Thymus (tissue), 11 donors: ENCODE measurements around the gene CACNA2D2. TPM values are rescaled to one million over a fixed set of nuclear protein-coding genes. Genes with fewer than 3 reads are reported as not detected.

Experiments
- DNase-seq, 9 donors: peaks; one replicate each; pipeline ENCODE4 v3.0.0-alpha.2; 2013; ENCODE audit warnings: low spot score in 9 of 9, low read depth in 6 of 9, missing footprints in 1 of 9
- H3K27ac ChIP-seq, 2 donors: one replicate each; pipeline ENCODE4 v1.5.1; 2013; ENCODE audit warnings: control low read depth in 1 of 2, low read depth in 1 of 2, low read length in 1 of 2, mild to moderate bottlenecking in 1 of 2, moderate library complexity in 1 of 2
- H3K27me3 ChIP-seq, 2 donors: one replicate each; pipeline ENCODE4 v1.5.1; 2013; ENCODE audit warnings: low read length in 1 of 2; ENCODE audit not compliant: control insufficient read depth in 2 of 2, insufficient read depth in 1 of 2
- H3K36me3 ChIP-seq, 2 donors: one replicate each; pipeline ENCODE4 v1.5.1; 2013; ENCODE audit warnings: low read length in 1 of 2, mild to moderate bottlenecking in 1 of 2, moderate library complexity in 1 of 2; ENCODE audit not compliant: control insufficient read depth in 2 of 2, insufficient read depth in 2 of 2
- H3K4me1 ChIP-seq, 2 donors: one replicate each; pipeline ENCODE4 v1.5.1; 2013; ENCODE audit warnings: low read length in 2 of 2; ENCODE audit not compliant: control insufficient read depth in 2 of 2, insufficient read depth in 2 of 2
- H3K4me3 ChIP-seq, 2 donors: one replicate each; pipeline ENCODE4 v1.5.1; 2013; ENCODE audit warnings: low read length in 2 of 2, control low read depth in 1 of 2, mild to moderate bottlenecking in 1 of 2
- H3K9me3 ChIP-seq, 2 donors: one replicate each; pipeline ENCODE4 v1.5.1; 2013; ENCODE audit warnings: low read length in 1 of 2, mild to moderate bottlenecking in 1 of 2; ENCODE audit not compliant: control insufficient read depth in 2 of 2, insufficient read depth in 1 of 2
- WGBS: extraction: QIAGEN DNeasy Blood & Tissue Kit; methylation state at CpG from one replicate; pipeline ENCODE4 v1.1.7; 2013; 5-methylcytosine and 5-hydroxymethylcytosine counted together
- polyA plus RNA-seq: library from polyadenylated mRNA; stranded (reverse); fragments of 200-250 nt; gene quantifications from one replicate; pipeline ENCODE4 v1.2.3, GENCODE V29; 2013
- total RNA-seq: library from RNA; stranded (reverse); fragments of 120-200 nt; gene quantifications from one replicate; pipeline ENCODE4 v1.2.4, GENCODE V29; 2013
- donor health status: healthy.

The CACNA2D2 gene
- total and polyA plus RNA-seq, 2 donors: 0.57 to 1.5 TPM

- 86% methylated on average over 4 of the region's 4 CpGs for WGBS
- DNase-seq: no peak
- Histone ChIP-seq H3K36me3 (peaks cover 44 to 48% of the 10 kb centered on the region in 2 donors), H3K27me3 (no peaks in the 10 kb centered on the region), H3K4me1 (peaks cover 7 to 24% of the 10 kb centered on the region in 2 donors), H3K4me3 (peak overlapping the region; percentile 81 to 88), H3K9me3 (peaks cover 0 to 4% of the 10 kb centered on the region in 2 donors), H3K27ac (no peak overlapping the region)
These were observed 176.3 kb downstream of the CACNA2D2 start for GRCh38 chr3:50327129-50327528.

- Histone ChIP-seq H3K27me3 (no peaks in the 10 kb centered on the region), H3K4me3 (no peak overlapping the region), H3K4me1 (peaks cover 9 to 29% of the 10 kb centered on the region in 2 donors), H3K36me3 (peaks cover 35 to 38% of the 10 kb centered on the region in 2 donors), H3K9me3 (peaks cover 0 to 4% of the 10 kb centered on the region in 2 donors), H3K27ac (no peak overlapping the region)
- DNase-seq: no peak
- WGBS: 96% methylated on average over 8 of the region's 8 CpGs
These were observed 177.3 kb downstream of the CACNA2D2 start for GRCh38 chr3:50326182-50326541.

GRCh38 chr3:50325497-50326181 is 177.8 kb downstream of the CACNA2D2 start:
- WGBS: 94% methylated on average over 11 of the region's 11 CpGs
- Histone ChIP-seq H3K4me3 (no peak overlapping the region), H3K4me1 (peaks cover 9 to 31% of the 10 kb centered on the region in 2 donors), H3K9me3 (peaks cover 0 to 4% of the 10 kb centered on the region in 2 donors), H3K27ac (no peak overlapping the region), H3K36me3 (peaks cover 30 to 33% of the 10 kb centered on the region in 2 donors), H3K27me3 (no peaks in the 10 kb centered on the region)
- DNase-seq: no peak

GRCh38 chr3:50325113-50325480 is 178.3 kb downstream of the CACNA2D2 start:
- no peak overlapping the region for H3K4me3 ChIP-seq
- peaks cover 14 to 37% of the 10 kb centered on the region in 2 donors for H3K4me1 ChIP-seq
- peaks cover 25 to 28% of the 10 kb centered on the region in 2 donors for H3K36me3 ChIP-seq
- DNase-seq: no peak
- WGBS: 95% methylated on average over 2 of the region's 2 CpGs
- no peak overlapping the region for H3K27ac ChIP-seq
- no peaks in the 10 kb centered on the region for H3K27me3 ChIP-seq
- peaks cover 0 to 4% of the 10 kb centered on the region in 2 donors for H3K9me3 ChIP-seq

- Histone ChIP-seq H3K4me1 (peaks cover 14 to 40% of the 10 kb centered on the region in 2 donors), H3K4me3 (no peak overlapping the region), H3K27ac (peak overlapping the region in 1 of 2 donors; percentile 37), H3K27me3 (no peaks in the 10 kb centered on the region), H3K9me3 (peaks cover 0 to 4% of the 10 kb centered on the region in 2 donors), H3K36me3 (peaks cover 19 to 23% of the 10 kb centered on the region in 2 donors)
- DNase-seq: peak in 2 of 9 donors; percentile 60 to 61
- 74% methylated on average over 4 of the region's 4 CpGs for WGBS
These were observed 178.9 kb downstream of the CACNA2D2 start for GRCh38 chr3:50324351-50325112.

- DNase-seq: no peak
- 82% methylated on average over 5 of the region's 5 CpGs for WGBS
- H3K27me3 ChIP-seq: no peaks in the 10 kb centered on the region
- H3K9me3 ChIP-seq: peaks cover 0 to 4% of the 10 kb centered on the region in 2 donors
- no peak overlapping the region for H3K4me3 ChIP-seq
- peaks cover 14 to 46% of the 10 kb centered on the region in 2 donors for H3K4me1 ChIP-seq
- H3K36me3 ChIP-seq: peaks cover 18 to 20% of the 10 kb centered on the region in 2 donors
- peak overlapping the region in 1 of 2 donors; percentile 37 for H3K27ac ChIP-seq
These were observed 179.7 kb downstream of the CACNA2D2 start for GRCh38 chr3:50323614-50324199.

- DNase-seq: no peak
- H3K36me3 ChIP-seq: peaks cover 18 to 20% of the 10 kb centered on the region in 2 donors
- 82% methylated on average over 4 of the region's 4 CpGs for WGBS
- peaks cover 0 to 2% of the 10 kb centered on the region in 2 donors for H3K9me3 ChIP-seq
- H3K4me1 ChIP-seq: peaks cover 14 to 40% of the 10 kb centered on the region in 2 donors
- H3K4me3 ChIP-seq: no peak overlapping the region
- H3K27ac ChIP-seq: peak overlapping the region in 1 of 2 donors; percentile 22
- no peaks in the 10 kb centered on the region for H3K27me3 ChIP-seq
These were observed 180.3 kb downstream of the CACNA2D2 start for GRCh38 chr3:50323092-50323600.

- Histone ChIP-seq H3K4me3 (peak within 1 kb of the TSS; percentile 71 to 75), H3K27ac (peak within 1 kb of the TSS in 1 of 2 donors; percentile 80), H3K4me1 (peaks cover 14 to 38% of the 10 kb centered on the region in 2 donors), H3K27me3 (no peaks in the 10 kb centered on the region), H3K9me3 (no peaks in the 10 kb centered on the region), H3K36me3 (peaks cover 18 to 20% of the 10 kb centered on the region in 2 donors)
- no peak for DNase-seq
- 83% methylated on average over 31 of the region's 31 CpGs for WGBS
These were observed 180.9 kb downstream of the CACNA2D2 start, which contains the start of gene HYAL2 for GRCh38 chr3:50322386-50323091. Gene HYAL2 (minus strand): TSS chr3:50322745. CDS start chr3:50320489, 2,256 bp downstream.
